ENCODE results near the gene SYTL3. TPM values are rescaled to one million over a fixed set of nuclear protein-coding genes. Genes with fewer than 3 reads are reported as not detected.

Gene SYTL3
- total and polyA plus RNA-seq, 2 of the 8 experiments (the other 6 are each of a cell fraction or from before 2014, with no cell fraction given) = 0.27 to 0.99 TPM

DNA sequence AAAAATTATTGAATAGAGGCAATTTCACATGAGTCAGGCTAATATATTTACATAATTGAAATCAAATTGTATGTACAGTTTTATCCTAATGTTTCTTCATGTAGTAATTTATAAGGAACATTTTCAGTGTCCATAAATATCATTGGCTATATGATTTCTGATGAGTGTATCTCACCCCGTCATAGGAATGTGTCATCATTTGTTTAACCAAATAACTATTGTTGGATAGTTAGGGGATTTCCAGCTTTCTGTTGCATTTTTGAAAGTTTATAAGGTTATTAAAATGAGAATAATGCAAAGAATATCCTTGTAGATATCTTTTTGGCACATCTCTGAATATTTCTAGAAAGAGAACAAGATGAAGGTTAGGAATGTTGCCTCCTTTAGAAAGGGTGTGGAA lies 39.0 kb downstream of the SYTL3 start:
- H4K5ac ChIP-seq (ENCODE audit: insufficient read length, low read depth, low read length) = no peak overlapping the region
- no peak overlapping the region for H3K56ac ChIP-seq (replicated peaks; ENCODE audit: insufficient read length, low read depth, low read length)
- no peak overlapping the region for H3K18ac ChIP-seq (ENCODE audit: extremely low read depth, low read length)
- no peak overlapping the region for H3K23ac ChIP-seq (ENCODE audit: insufficient read length)
- no peaks in the 10 kb centered on the region for H3K79me2 ChIP-seq (ENCODE audit: control insufficient read depth in 1 of 2, insufficient read depth in 2 of 2, low read length in 2 of 2)
- H3K4me1 ChIP-seq (replicated peaks in 1 of 4; ENCODE audit: control insufficient read depth in 3 of 4, insufficient read depth in 4 of 4, low read length in 3 of 4) = no peaks in the 10 kb centered on the region
- no peaks in the 10 kb centered on the region for H3K9me3 ChIP-seq (ENCODE audit: insufficient read depth in 2 of 2, low read depth in 1 of 2, low read length in 1 of 2)
- H3K27me3 ChIP-seq (replicated peaks in 1 of 4; ENCODE audit: control insufficient read depth in 3 of 4, extremely low read depth in 1 of 4, insufficient read depth in 3 of 4, low read length in 3 of 4) = no peaks in the 10 kb centered on the region
- CTCF ChIA-PET (ENCODE audit: partially characterized antibody) = interaction anchor here (7.7 kb wide), 1 partner anchor 28 kb away, joined by 104 read pairs; no protein-coding TSS in a partner anchor
- no peaks in the 10 kb centered on the region for H3K36me3 ChIP-seq (ENCODE audit: control insufficient read depth in 2 of 4, insufficient read depth in 4 of 4, low read length in 3 of 4)
- no peaks in the 10 kb centered on the region for H3K23me2 ChIP-seq (ENCODE audit: low read depth, low read length)
- H3K27ac ChIP-seq (ENCODE audit: low read depth, low read length) = no peak overlapping the region
- H3K4me3 ChIP-seq (ENCODE audit: extremely low read depth in 1 of 4, insufficient read depth in 2 of 4, low read depth in 3 of 4, low read length in 4 of 4) = no peak overlapping the region
- H4K91ac ChIP-seq (replicated peaks; ENCODE audit: insufficient read length, low read length) = no peak overlapping the region
- no peak overlapping the region for H2AK5ac ChIP-seq (ENCODE audit: low read depth, low read length)
- no peaks in the 10 kb centered on the region for H3K79me1 ChIP-seq (ENCODE audit: low read depth, low read length)
- DNase-seq (ENCODE audit: low read depth in 1 of 2, low spot score in 2 of 2) = no peak
- H3K14ac ChIP-seq (ENCODE audit: insufficient read length) = no peak overlapping the region
- 91% methylated on average over 1 of the region's 1 CpG; no CpG with 5 or more reads in 1 of the 2 experiments for WGBS, 2 experiments (ENCODE audit: extremely low coverage in 1 of 2, insufficient coverage in 1 of 2, insufficient read length in 1 of 2, insufficient replicate concordance in 2 of 2, low coverage in 1 of 2, low lambda C conversion rate in 2 of 2, missing lambda C conversion rate in 1 of 2)
- no peak overlapping the region for H3K4ac ChIP-seq (replicated peaks; ENCODE audit: insufficient read length, low read depth, low read length)
- no peak overlapping the region for H4K8ac ChIP-seq (ENCODE audit: extremely low read depth, insufficient read depth, low read length)
- POLR2A ChIA-PET (ENCODE audit: partially characterized antibody) = no interaction called here
- no peak overlapping the region for H2AFZ ChIP-seq (ENCODE audit: low read length)
- no peak overlapping the region for H2BK20ac ChIP-seq (ENCODE audit: low read length)
- no peak overlapping the region for H2BK15ac ChIP-seq (ENCODE audit: low read length)
- no peak overlapping the region for H2BK5ac ChIP-seq (ENCODE audit: low read depth, low read length)
- H2BK120ac ChIP-seq (replicated peaks; ENCODE audit: low read depth, low read length) = no peak overlapping the region
- no peaks in the 10 kb centered on the region for H4K20me1 ChIP-seq (replicated peaks in 1 of 2; ENCODE audit: control insufficient read depth in 1 of 2, insufficient read depth in 2 of 2, low read length in 2 of 2)
- no peak overlapping the region for H2BK12ac ChIP-seq (ENCODE audit: low read depth, low read length)
- FAIRE-seq = no peak
- no peak for TF ChIP-seq JUN (IDR thresholded peaks at IDR 0.05; ENCODE audit: low read depth, low read length)
- TF ChIP-seq ASH2L (IDR thresholded peaks at IDR 0.05; ENCODE audit: low read length) = no peak
- TF ChIP-seq SP4 (IDR thresholded peaks at IDR 0.05; ENCODE audit: low read length) = no peak
- TF ChIP-seq SRF (IDR thresholded peaks at IDR 0.05; ENCODE audit: low read depth, low read length) = no peak
- no peak for TF ChIP-seq RXRA (IDR thresholded peaks at IDR 0.05; ENCODE audit: insufficient read depth, low read depth, low read length)
- TF ChIP-seq RNF2 (IDR thresholded peaks at IDR 0.05; ENCODE audit: borderline replicate concordance, low read depth, low read length, missing control alignments, poor library complexity, severe bottlenecking) = no peak
- TF ChIP-seq POLR2AphosphoS5 (IDR thresholded peaks at IDR 0.05; ENCODE audit: low read depth, low read length) = no peak
- TF ChIP-seq KDM5A (IDR thresholded peaks at IDR 0.05; ENCODE audit: low read length) = no peak
- H3K9ac ChIP-seq (replicated peaks in 1 of 4; ENCODE audit: extremely low read depth in 1 of 4, low read depth in 3 of 4, low read length in 3 of 4) = no peak overlapping the region
- no peak overlapping the region for H3K4me2 ChIP-seq (ENCODE audit: insufficient read depth in 1 of 2, low read depth in 2 of 2, low read length in 2 of 2)
